ENCODE data around the gene SSTR3. TPM values are rescaled to one million over a fixed set of nuclear protein-coding genes. Genes with fewer than 3 reads are reported as not detected.
A peak's percentile ranks its signal among the peaks of the same experiment; 100 is the strongest.

SSTR3 gene
- total RNA-seq, 1 donor from 2014 or later, result not detected

DNA sequence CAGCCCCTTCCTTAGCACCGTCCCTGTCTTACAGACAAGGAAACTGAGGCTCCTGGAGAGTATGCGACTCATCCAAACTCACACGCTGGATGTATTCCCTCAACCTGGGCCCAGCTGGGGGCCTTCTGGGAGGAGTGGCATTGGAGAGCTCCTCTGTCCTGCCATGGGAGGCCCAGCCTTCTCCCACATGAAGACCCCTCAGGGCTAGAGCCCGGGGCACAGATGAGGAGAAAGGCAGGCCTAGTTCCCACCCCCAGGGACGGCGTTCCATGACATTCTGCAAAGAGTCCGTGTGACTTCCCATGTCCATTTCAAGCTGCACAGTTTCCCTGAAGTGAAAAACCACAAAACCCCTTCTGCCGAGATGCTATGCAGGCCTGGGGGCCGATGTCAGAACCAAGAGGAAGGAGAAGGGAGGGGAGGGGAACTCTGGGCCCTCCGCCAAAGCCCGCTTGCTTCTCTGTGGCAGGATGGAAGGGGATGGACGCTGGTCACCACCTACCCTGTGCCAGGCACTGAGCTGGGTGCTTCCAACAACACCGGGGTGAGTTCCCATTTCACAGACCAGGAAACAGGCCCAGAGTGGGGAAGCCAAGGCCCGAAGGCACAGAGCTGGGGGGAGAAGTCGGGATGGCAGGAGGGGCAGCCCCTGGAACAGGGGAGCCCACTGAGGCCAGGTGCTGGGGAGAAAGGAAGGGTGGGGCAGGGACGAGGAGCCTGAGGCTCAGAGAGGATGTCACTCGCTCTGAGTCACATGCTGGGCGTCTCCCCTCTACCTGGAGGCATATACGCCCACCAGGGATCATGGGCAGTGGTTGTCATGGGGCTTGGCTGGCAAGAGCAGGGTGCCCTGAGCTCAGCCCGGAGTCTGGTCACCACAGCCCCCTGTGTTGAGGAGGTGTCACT lies 16.1 kb upstream of the SSTR3 start:
- TF ChIP-seq, protein P1, sequence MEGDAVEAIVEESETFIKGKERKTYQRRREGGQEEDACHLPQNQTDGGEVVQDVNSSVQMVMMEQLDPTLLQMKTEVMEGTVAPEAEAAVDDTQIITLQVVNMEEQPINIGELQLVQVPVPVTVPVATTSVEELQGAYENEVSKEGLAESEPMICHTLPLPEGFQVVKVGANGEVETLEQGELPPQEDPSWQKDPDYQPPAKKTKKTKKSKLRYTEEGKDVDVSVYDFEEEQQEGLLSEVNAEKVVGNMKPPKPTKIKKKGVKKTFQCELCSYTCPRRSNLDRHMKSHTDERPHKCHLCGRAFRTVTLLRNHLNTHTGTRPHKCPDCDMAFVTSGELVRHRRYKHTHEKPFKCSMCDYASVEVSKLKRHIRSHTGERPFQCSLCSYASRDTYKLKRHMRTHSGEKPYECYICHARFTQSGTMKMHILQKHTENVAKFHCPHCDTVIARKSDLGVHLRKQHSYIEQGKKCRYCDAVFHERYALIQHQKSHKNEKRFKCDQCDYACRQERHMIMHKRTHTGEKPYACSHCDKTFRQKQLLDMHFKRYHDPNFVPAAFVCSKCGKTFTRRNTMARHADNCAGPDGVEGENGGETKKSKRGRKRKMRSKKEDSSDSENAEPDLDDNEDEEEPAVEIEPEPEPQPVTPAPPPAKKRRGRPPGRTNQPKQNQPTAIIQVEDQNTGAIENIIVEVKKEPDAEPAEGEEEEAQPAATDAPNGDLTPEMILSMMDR (IDR thresholded peaks at IDR 0.05; ENCODE audit: partially characterized antibody, unreplicated experiment), result no peak
- DNase-seq, result no peak
- H3K36me3 Mint-ChIP-seq (ENCODE audit: unreplicated experiment), result no peaks in the 10 kb centered on the region
- peaks cover 9% of the 10 kb centered on the region for H3K9me3 Mint-ChIP-seq (ENCODE audit: unreplicated experiment)
- H3K27ac Mint-ChIP-seq (ENCODE audit: unreplicated experiment), result no peak overlapping the region
- H3K4me1 Mint-ChIP-seq (ENCODE audit: low read depth, unreplicated experiment), result peaks cover 3% of the 10 kb centered on the region
- H3K27me3 Mint-ChIP-seq (ENCODE audit: unreplicated experiment), result peaks cover 16% of the 10 kb centered on the region
- no peak overlapping the region for H3K4me3 Mint-ChIP-seq (ENCODE audit: unreplicated experiment)

- Mint-ChIP-seq H3K4me3 (ENCODE audit: unreplicated experiment) (no peak overlapping the region), H3K9me3 (ENCODE audit: unreplicated experiment) (peaks cover 11% of the 10 kb centered on the region), H3K27ac (ENCODE audit: unreplicated experiment) (no peak overlapping the region), H3K27me3 (ENCODE audit: unreplicated experiment) (peaks cover 13% of the 10 kb centered on the region), H3K4me1 (ENCODE audit: low read depth, unreplicated experiment) (peaks cover 3% of the 10 kb centered on the region), H3K36me3 (ENCODE audit: unreplicated experiment) (no peaks in the 10 kb centered on the region)
- no peak for DNase-seq
- TF ChIP-seq, protein P1 (IDR thresholded peaks at IDR 0.05; ENCODE audit: partially characterized antibody, unreplicated experiment), result no peak
Measured at GRCh38 chr22:37226514-37226913, 14.2 kb upstream of the SSTR3 start.

GRCh38 chr22:37226087-37226486 lies 13.8 kb upstream of the SSTR3 start:
- no peak for DNase-seq
- peaks cover 11% of the 10 kb centered on the region for H3K27me3 Mint-ChIP-seq (ENCODE audit: unreplicated experiment)
- H3K4me3 Mint-ChIP-seq (ENCODE audit: unreplicated experiment), result no peak overlapping the region
- H3K36me3 Mint-ChIP-seq (ENCODE audit: unreplicated experiment), result no peaks in the 10 kb centered on the region
- H3K4me1 Mint-ChIP-seq (ENCODE audit: low read depth, unreplicated experiment), result peaks cover 3% of the 10 kb centered on the region
- peaks cover 11% of the 10 kb centered on the region for H3K9me3 Mint-ChIP-seq (ENCODE audit: unreplicated experiment)
- H3K27ac Mint-ChIP-seq (ENCODE audit: unreplicated experiment), result no peak overlapping the region
- TF ChIP-seq, protein P1 (IDR thresholded peaks at IDR 0.05; ENCODE audit: partially characterized antibody, unreplicated experiment), result no peak

- no peak overlapping the region for H3K4me3 Mint-ChIP-seq (ENCODE audit: unreplicated experiment)
- H3K4me1 Mint-ChIP-seq (ENCODE audit: low read depth, unreplicated experiment), result peaks cover 3% of the 10 kb centered on the region
- H3K9me3 Mint-ChIP-seq (ENCODE audit: unreplicated experiment), result peaks cover 11% of the 10 kb centered on the region
- H3K27me3 Mint-ChIP-seq (ENCODE audit: unreplicated experiment), result peaks cover 8% of the 10 kb centered on the region
- peaks cover 5% of the 10 kb centered on the region for H3K36me3 Mint-ChIP-seq (ENCODE audit: unreplicated experiment)
- H3K27ac Mint-ChIP-seq (ENCODE audit: unreplicated experiment), result no peak overlapping the region
- TF ChIP-seq, protein P1 (IDR thresholded peaks at IDR 0.05; ENCODE audit: partially characterized antibody, unreplicated experiment), result no peak
- DNase-seq, result no peak
Measured at GRCh38 chr22:37225481-37225880, 13.2 kb upstream of the SSTR3 start.

DNA sequence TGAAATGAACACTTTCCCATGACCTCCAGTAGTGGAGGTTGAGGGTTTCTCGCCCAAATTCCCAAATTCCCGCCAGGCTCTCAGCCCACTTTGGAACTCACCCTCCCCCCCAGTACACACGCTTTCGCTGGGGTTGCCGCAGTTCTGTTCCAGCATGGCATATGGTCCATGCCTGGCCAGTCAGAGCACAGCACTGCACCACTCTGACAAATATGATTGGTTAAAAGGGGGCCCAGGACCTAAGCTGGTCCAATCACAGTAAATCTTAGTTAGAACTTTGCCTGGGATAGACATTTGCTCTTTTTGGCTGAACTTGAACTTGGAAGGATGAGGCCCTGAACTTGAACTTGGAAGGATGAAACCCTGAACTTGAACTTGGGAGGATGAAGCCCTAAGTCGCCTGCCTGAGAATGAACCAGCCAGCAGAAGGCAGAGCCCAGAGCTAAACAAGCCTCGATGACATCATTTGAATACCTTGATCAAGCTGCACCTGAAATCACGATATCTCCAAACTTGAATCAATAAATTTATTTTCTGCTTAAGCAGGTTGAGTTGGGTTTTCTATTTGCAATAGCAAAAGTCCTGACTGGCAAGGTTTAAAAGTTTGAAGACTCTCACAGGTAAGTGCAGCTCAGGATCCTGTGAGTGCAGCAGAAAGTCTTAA lies 12.6 kb upstream of the SSTR3 start:
- Mint-ChIP-seq H3K4me1 (ENCODE audit: low read depth, unreplicated experiment) (peaks cover 3% of the 10 kb centered on the region), H3K4me3 (ENCODE audit: unreplicated experiment) (peak overlapping the region; percentile 11), H3K9me3 (ENCODE audit: unreplicated experiment) (peaks cover 11% of the 10 kb centered on the region), H3K27ac (ENCODE audit: unreplicated experiment) (no peak overlapping the region), H3K36me3 (ENCODE audit: unreplicated experiment) (peaks cover 5% of the 10 kb centered on the region), H3K27me3 (ENCODE audit: unreplicated experiment) (peaks cover 8% of the 10 kb centered on the region)
- no peak for DNase-seq
- TF ChIP-seq, protein P1 (IDR thresholded peaks at IDR 0.05; ENCODE audit: partially characterized antibody, unreplicated experiment), result no peak

All from glutamatergic neuron (in vitro differentiated cells).